Measurements from ENCODE around the gene TMEFF2. TPM values are rescaled to one million over a fixed set of nuclear protein-coding genes. Genes with fewer than 3 reads are reported as not detected.

The TMEFF2 gene
- total and polyA plus RNA-seq, 4 donors, result 0.08 TPM; not detected in 3

DNA sequence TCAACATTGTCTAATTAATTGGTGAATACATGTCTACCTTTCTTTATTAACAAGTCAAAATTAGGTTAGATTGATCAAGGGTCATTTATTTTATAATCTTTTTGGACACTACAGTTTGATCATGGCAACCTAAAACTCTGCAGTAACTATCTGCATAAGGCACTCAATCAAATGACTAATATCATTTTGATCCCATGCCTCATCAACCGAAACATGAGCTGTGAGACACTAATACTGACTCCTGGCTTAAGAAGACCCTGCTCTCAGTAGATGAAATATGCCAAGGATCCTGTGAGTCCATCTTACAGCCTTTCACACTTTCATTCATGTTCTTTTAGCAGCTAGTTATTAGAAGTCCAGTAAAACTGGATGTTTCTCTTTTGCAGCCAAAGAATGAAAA lies 178.5 kb downstream of the TMEFF2 start:
- Histone ChIP-seq H3K27ac (ENCODE audit: low read depth in 1 of 2, low read length in 2 of 2) (no peak overlapping the region), H3K9ac (ENCODE audit: low read depth in 1 of 2, low read length in 2 of 2) (no peak overlapping the region), H3K4me1 (ENCODE audit: control insufficient read depth in 4 of 4, insufficient read depth in 4 of 4, low read length in 3 of 4) (peaks cover 0 to 2% (median 0%) of the 10 kb centered on the region in 4 donors), H3K9me3 (ENCODE audit: control insufficient read depth in 4 of 4, low read length in 3 of 4) (no peaks in the 10 kb centered on the region), H3K27me3 (ENCODE audit: control insufficient read depth in 4 of 4, insufficient read depth in 4 of 4, low read length in 3 of 4) (no peaks in the 10 kb centered on the region), H3K4me3 (ENCODE audit: low read depth in 1 of 3, low read length in 3 of 3) (no peak overlapping the region), H3K36me3 (ENCODE audit: control insufficient read depth in 4 of 4, insufficient read depth in 3 of 4, low read depth in 1 of 4, low read length in 3 of 4) (no peaks in the 10 kb centered on the region)
- WGBS, result 96% methylated on average over 1 of the region's 1 CpG
- no peak for TF ChIP-seq HNF4A (conservative IDR thresholded peaks at IDR 0.05)
- TF ChIP-seq REST (IDR thresholded peaks at IDR 0.05), result no peak
- no peak for TF ChIP-seq RAD21 (IDR thresholded peaks at IDR 0.05)
- TF ChIP-seq, protein P1, sequence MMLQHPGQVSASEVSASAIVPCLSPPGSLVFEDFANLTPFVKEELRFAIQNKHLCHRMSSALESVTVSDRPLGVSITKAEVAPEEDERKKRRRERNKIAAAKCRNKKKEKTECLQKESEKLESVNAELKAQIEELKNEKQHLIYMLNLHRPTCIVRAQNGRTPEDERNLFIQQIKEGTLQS (IDR thresholded peaks at IDR 0.05), result no peak
- no peak for TF ChIP-seq FOXA1 (IDR thresholded peaks at IDR 0.05)
- TF ChIP-seq GABPA (IDR thresholded peaks at IDR 0.05 in 1 of 2, conservative IDR thresholded peaks at IDR 0.05 in 1 of 2), result no peak
- no peak for TF ChIP-seq RXRA (IDR thresholded peaks at IDR 0.05)
- no peak for TF ChIP-seq JUND (IDR thresholded peaks at IDR 0.05)
- TF ChIP-seq CTCF (IDR thresholded peaks at IDR 0.05; ENCODE audit: low read depth, low read length, missing input control), result no peak
- no peak for DNase-seq (ENCODE audit: low spot score)

GRCh38 chr2:192013211-192013610 lies 181.5 kb downstream of the TMEFF2 start:
- peaks cover 0 to 2% (median 0%) of the 10 kb centered on the region in 4 donors for H3K4me1 ChIP-seq (ENCODE audit: control insufficient read depth in 4 of 4, insufficient read depth in 4 of 4, low read length in 3 of 4)
- H3K9me3 ChIP-seq (ENCODE audit: control insufficient read depth in 4 of 4, low read length in 3 of 4), result no peaks in the 10 kb centered on the region
- H3K36me3 ChIP-seq (ENCODE audit: control insufficient read depth in 4 of 4, insufficient read depth in 3 of 4, low read depth in 1 of 4, low read length in 3 of 4), result no peaks in the 10 kb centered on the region
- no peaks in the 10 kb centered on the region for H3K27me3 ChIP-seq (ENCODE audit: control insufficient read depth in 4 of 4, insufficient read depth in 4 of 4, low read length in 3 of 4)
- H3K4me3 ChIP-seq (ENCODE audit: low read depth in 1 of 3, low read length in 3 of 3), result no peak overlapping the region
- DNase-seq (ENCODE audit: low spot score), result no peak
- TF ChIP-seq, protein P1 (IDR thresholded peaks at IDR 0.05), result no peak
- TF ChIP-seq FOXA1 (IDR thresholded peaks at IDR 0.05) (no peak), TAF1 (conservative IDR thresholded peaks at IDR 0.05) (no peak)
- H3K9ac ChIP-seq (ENCODE audit: low read depth in 1 of 2, low read length in 2 of 2), result no peak overlapping the region
- no peak overlapping the region for H3K27ac ChIP-seq (ENCODE audit: low read depth in 1 of 2, low read length in 2 of 2)
- 97% methylated on average over 6 of the region's 6 CpGs for WGBS

- H3K9me3 ChIP-seq (ENCODE audit: control insufficient read depth in 4 of 4, low read length in 3 of 4), result no peaks in the 10 kb centered on the region
- no peak overlapping the region for H3K4me3 ChIP-seq (ENCODE audit: low read depth in 1 of 3, low read length in 3 of 3)
- no peak for TF ChIP-seq GABPA (IDR thresholded peaks at IDR 0.05 in 1 of 2, conservative IDR thresholded peaks at IDR 0.05 in 1 of 2)
- TF ChIP-seq, protein P2, sequence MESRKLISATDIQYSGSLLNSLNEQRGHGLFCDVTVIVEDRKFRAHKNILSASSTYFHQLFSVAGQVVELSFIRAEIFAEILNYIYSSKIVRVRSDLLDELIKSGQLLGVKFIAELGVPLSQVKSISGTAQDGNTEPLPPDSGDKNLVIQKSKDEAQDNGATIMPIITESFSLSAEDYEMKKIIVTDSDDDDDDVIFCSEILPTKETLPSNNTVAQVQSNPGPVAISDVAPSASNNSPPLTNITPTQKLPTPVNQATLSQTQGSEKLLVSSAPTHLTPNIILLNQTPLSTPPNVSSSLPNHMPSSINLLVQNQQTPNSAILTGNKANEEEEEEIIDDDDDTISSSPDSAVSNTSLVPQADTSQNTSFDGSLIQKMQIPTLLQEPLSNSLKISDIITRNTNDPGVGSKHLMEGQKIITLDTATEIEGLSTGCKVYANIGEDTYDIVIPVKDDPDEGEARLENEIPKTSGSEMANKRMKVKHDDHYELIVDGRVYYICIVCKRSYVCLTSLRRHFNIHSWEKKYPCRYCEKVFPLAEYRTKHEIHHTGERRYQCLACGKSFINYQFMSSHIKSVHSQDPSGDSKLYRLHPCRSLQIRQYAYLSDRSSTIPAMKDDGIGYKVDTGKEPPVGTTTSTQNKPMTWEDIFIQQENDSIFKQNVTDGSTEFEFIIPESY (IDR thresholded peaks at IDR 0.05), result no peak
- no peak overlapping the region for H3K9ac ChIP-seq (ENCODE audit: low read depth in 1 of 2, low read length in 2 of 2)
- H3K36me3 ChIP-seq (ENCODE audit: control insufficient read depth in 4 of 4, insufficient read depth in 3 of 4, low read depth in 1 of 4, low read length in 3 of 4), result no peaks in the 10 kb centered on the region
- H3K4me1 ChIP-seq (ENCODE audit: control insufficient read depth in 4 of 4, insufficient read depth in 4 of 4, low read length in 3 of 4), result peaks cover 0 to 2% (median 0%) of the 10 kb centered on the region in 4 donors
- 81% methylated on average over 1 of the region's 1 CpG for WGBS
- no peaks in the 10 kb centered on the region for H3K27me3 ChIP-seq (ENCODE audit: control insufficient read depth in 4 of 4, insufficient read depth in 4 of 4, low read length in 3 of 4)
- no peak for DNase-seq (ENCODE audit: low spot score)
- H3K27ac ChIP-seq (ENCODE audit: low read depth in 1 of 2, low read length in 2 of 2), result no peak overlapping the region
These were observed 183.5 kb downstream of the TMEFF2 start for GRCh38 chr2:192011196-192011595.
